ENCODE measurements around the gene COA6.

- TF ChIP-seq POLR2A (IDR thresholded peaks at IDR 0.05) (no peak), CTCF (IDR thresholded peaks at IDR 0.05) (no peak)
Measured at GRCh38 chr1:234327577-234328164, 45.6 kb upstream of the COA6 start.

Measured in adrenal gland (tissue), 5 donors.